K562 (cell line): ENCODE results near the gene RAB1B. TPM values are rescaled to one million over a fixed set of nuclear protein-coding genes. Genes with fewer than 3 reads are reported as not detected.
A peak's percentile ranks its signal among the peaks of the same experiment; 100 is the strongest.

Experiments
- AFF1 ChIP-seq, 2 experiments: fragments of 450-650 bp; IDR thresholded peaks; 2 replicates each; pipeline ENCODE4 v1.6.1; 2018; ENCODE audit warnings: mild to moderate bottlenecking in 2 of 2, low read depth in 1 of 2; ENCODE audit not compliant: partially characterized antibody in 2 of 2
- ARID3B ChIP-seq: fragments of 250-450 bp; sonication (Bioruptor Pico); IDR thresholded peaks from 2 replicates; pipeline ENCODE4 v1.4.0; 2020; ENCODE audit warnings: borderline replicate concordance
- BCOR ChIP-seq: fragments of 450-650 bp; IDR thresholded peaks from 2 replicates; pipeline ENCODE4 v1.6.1; 2016
- CHD1 ChIP-seq: fragments of 200-600 bp; sonication (generic); IDR thresholded peaks from one replicate; pipeline ENCODE4 v1.6.1; 2012; ENCODE audit warnings: mild to moderate bottlenecking, moderate library complexity, low read length, inconsistent platforms
- GTF2F1 ChIP-seq: IDR thresholded peaks from 2 replicates; pipeline ENCODE4 v1.6.1; 2011; ENCODE audit warnings: low read depth, low read length, improper control_type of control experiment
- KDM1A ChIP-seq, 2 experiments: fragments of 450-650 bp; IDR thresholded peaks; 2 replicates each; pipeline ENCODE4 v1.6.1; 2016; ENCODE audit warnings: mild to moderate bottlenecking in 2 of 2
- MAX ChIP-seq: sonication (generic); formaldehyde crosslinking; IDR thresholded peaks from 2 replicates; pipeline ENCODE4 v1.9.0; 2022; ENCODE audit warnings: mild to moderate bottlenecking, missing genetic modification reagents
- NKRF ChIP-seq: fragments of 450-650 bp; IDR thresholded peaks from 2 replicates; pipeline ENCODE4 v1.6.1; 2016; ENCODE audit warnings: borderline replicate concordance
- PHF21A ChIP-seq: fragments of 450-650 bp; IDR thresholded peaks from 2 replicates; pipeline ENCODE4 v1.6.1; 2017; ENCODE audit warnings: low read depth, borderline replicate concordance
- RUNX1 ChIP-seq: sonication (generic); IDR thresholded peaks from 2 replicates; pipeline ENCODE4 v1.6.1; 2016; ENCODE audit warnings: antibody characterized with exemption, low read depth
- TRIM24 ChIP-seq, 2 experiments: fragments of 450-650 bp; IDR thresholded peaks; 2 replicates each; pipeline ENCODE4 v1.6.1; 2016
- ZNF124 ChIP-seq: sonication (generic); formaldehyde crosslinking; IDR thresholded peaks from 2 replicates; pipeline ENCODE4 v1.8.1; 2022; ENCODE audit warnings: missing genetic modification reagents
- ZNF134 ChIP-seq: fragments of 250-450 bp; sonication (Bioruptor Pico); conservative IDR thresholded peaks from 2 replicates; pipeline ENCODE4 v1.4.0; 2020
- ZNF232 ChIP-seq: sonication (generic); formaldehyde crosslinking; IDR thresholded peaks from 2 replicates; pipeline ENCODE4 v1.8.0; 2022; ENCODE audit warnings: mild to moderate bottlenecking, missing genetic modification reagents
- ZNF408 ChIP-seq: fragments of 250-450 bp; sonication (Bioruptor Pico); IDR thresholded peaks from 2 replicates; pipeline ENCODE4 v1.4.0; 2020; ENCODE audit warnings: low read depth, mild to moderate bottlenecking, moderate library complexity
- ZNF431 ChIP-seq: sonication (generic); formaldehyde crosslinking; IDR thresholded peaks from 2 replicates; pipeline ENCODE4 v1.8.0; 2022; ENCODE audit warnings: mild to moderate bottlenecking, missing genetic modification reagents
- ZNF584 ChIP-seq: fragments of 200-800 bp; sonication (Bioruptor generic); IDR thresholded peaks from 2 replicates; pipeline ENCODE4 v1.6.1; 2016; ENCODE audit warnings: low read depth, mild to moderate bottlenecking, missing genetic modification characterization, missing compliant biosample characterization
- polyA plus RNA-seq, 8 experiments: library from polyadenylated mRNA; depleted of rRNA in 4 of 8; stranded (reverse) in 5 of 8; unstranded in 3 of 8; fragments of >200 nt; fragmentation: Nextera tagmentation in 2 of 8; fragmentation: Illumina TruSeq in 1 of 8; extraction: Ambion mirVana in 2 of 8; extraction: Trizol in 1 of 8; gene quantifications; 2 replicates each; pipeline versions ENCODE4 v1.2.1 to v1.2.3, GENCODE V29; 2011 to 2014; ENCODE audit warnings: inconsistent platforms in 1 of 8, missing spikeins in 1 of 8
- total RNA-seq, 7 experiments: library from RNA; depleted of rRNA in 6 of 7; stranded (reverse); fragments of >200 nt in 6 of 7; fragmentation: Illumina TruSeq in 2 of 7; extraction: Trizol in 2 of 7; gene quantifications; 2 replicates each; pipeline versions ENCODE4 v1.2.1 to v1.2.3, GENCODE V29; 2011 to 2021; ENCODE audit warnings: low replicate concordance in 1 of 7

RAB1B gene
- total and polyA plus RNA-seq, 9 of the 15 experiments (the other 6 are each of a cell fraction or from before 2014, with no cell fraction given): 5.6 to 146 (median 98.6) TPM

GRCh38 chr11:66289548-66290329 lies 21.3 kb downstream of the RAB1B start (continued):
- TF ChIP-seq AFF1 (IDR thresholded peaks at IDR 0.05; ENCODE audit: low read depth in 1 of 2, partially characterized antibody in 2 of 2) (peak in 1 of 2 experiments; percentile 99), ZNF124 (peak; percentile 87; the same call in 1 of the 2 replicates), ZNF232 (CRISPR knock-in tag) (peak; percentile 94; the same call in 1 of the 2 replicates), ZNF431 (CRISPR knock-in tag) (peak; percentile 79), NKRF (peak; percentile 98), BCOR (no peak), PHF21A (0 out of 2 replicates have a peak, but pooled peaks have one; percentile 38), CHD1 (peak; percentile 5), GTF2F1 (no peak), RUNX1 (no peak), ZNF134 (CRISPR knock-in tag) (peak; percentile 59; the same call in 1 of the 2 replicates), MAX (CRISPR knock-in tag) (peak; percentile 84), ZNF408 (no peak), TRIM24 (IDR thresholded peaks at IDR 0.05) (no peak), ARID3B (no peak), ZNF584 (CRISPR knock-in tag) (no peak), KDM1A (IDR thresholded peaks at IDR 0.05) (peak in 1 of 2 experiments; percentile 28; a peak in 1 of 4 replicates)
